Panc1 (cell line): ENCODE results near the gene MIEN1.

ENCODE experiments used
- POLR2AphosphoS5 ChIP-seq: IDR thresholded peaks from 2 replicates; pipeline ENCODE4 v1.6.1; 2012; ENCODE audit warnings: mild to moderate bottlenecking, low read depth, low read length, moderate library complexity
- TF ChIP-seq, protein P1 (sequence below): fragments of 450-650 bp; IDR thresholded peaks from 2 replicates; pipeline ENCODE4 v1.5.1; 2017; ENCODE audit warnings: mild to moderate bottlenecking

DNA sequence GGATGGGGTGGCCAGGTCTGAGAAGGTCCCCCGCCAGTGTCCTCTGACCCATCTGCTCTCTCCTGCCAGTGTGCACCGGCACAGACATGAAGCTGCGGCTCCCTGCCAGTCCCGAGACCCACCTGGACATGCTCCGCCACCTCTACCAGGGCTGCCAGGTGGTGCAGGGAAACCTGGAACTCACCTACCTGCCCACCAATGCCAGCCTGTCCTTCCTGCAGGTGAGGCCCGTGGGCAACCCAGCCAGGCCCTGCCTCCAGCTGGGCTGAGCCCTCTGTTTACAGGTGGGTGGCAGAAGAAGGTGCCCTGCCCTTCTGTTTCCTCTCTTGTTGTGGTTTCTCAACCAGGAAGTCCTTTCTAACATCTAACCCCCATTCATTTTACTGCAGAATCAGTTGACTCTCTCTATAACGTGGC, 23.4 kb downstream of the MIEN1 start:
- TF ChIP-seq, protein P1, sequence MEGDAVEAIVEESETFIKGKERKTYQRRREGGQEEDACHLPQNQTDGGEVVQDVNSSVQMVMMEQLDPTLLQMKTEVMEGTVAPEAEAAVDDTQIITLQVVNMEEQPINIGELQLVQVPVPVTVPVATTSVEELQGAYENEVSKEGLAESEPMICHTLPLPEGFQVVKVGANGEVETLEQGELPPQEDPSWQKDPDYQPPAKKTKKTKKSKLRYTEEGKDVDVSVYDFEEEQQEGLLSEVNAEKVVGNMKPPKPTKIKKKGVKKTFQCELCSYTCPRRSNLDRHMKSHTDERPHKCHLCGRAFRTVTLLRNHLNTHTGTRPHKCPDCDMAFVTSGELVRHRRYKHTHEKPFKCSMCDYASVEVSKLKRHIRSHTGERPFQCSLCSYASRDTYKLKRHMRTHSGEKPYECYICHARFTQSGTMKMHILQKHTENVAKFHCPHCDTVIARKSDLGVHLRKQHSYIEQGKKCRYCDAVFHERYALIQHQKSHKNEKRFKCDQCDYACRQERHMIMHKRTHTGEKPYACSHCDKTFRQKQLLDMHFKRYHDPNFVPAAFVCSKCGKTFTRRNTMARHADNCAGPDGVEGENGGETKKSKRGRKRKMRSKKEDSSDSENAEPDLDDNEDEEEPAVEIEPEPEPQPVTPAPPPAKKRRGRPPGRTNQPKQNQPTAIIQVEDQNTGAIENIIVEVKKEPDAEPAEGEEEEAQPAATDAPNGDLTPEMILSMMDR: no peak
- no peak for TF ChIP-seq POLR2AphosphoS5
